Stimulated activated memory B cell treated with anti-CD40 and anti-IgM and Interleukin-4, amounts not matched to agents 10 μg/mL and 1 μg/mL and 100 μg/mL, for 72 hours (primary cell): ENCODE measurements around the gene BNC2.
"Not testable (repeated sequence)": the region's sequence is repeated elsewhere in the genome, so short reads cannot be mapped to it uniquely, and the experiment has no call there.

Experiments
- ATAC-seq: fragments of 150-1000 bp; cut with Tn5 transposase; 2 replicates; pipeline ENCODE4 v1.10.0; 2021
- H3K27ac Mint-ChIP-seq: one replicate; pipeline ENCODE4 v1.8.0; 2022; ENCODE audit warnings: mild to moderate bottlenecking, mixed read lengths
- H3K27me3 Mint-ChIP-seq: one replicate; pipeline ENCODE4 v1.8.0; 2022; ENCODE audit warnings: mixed read lengths
- H3K36me3 Mint-ChIP-seq: one replicate; pipeline ENCODE4 v1.8.0; 2022; ENCODE audit warnings: mixed read lengths
- H3K4me1 Mint-ChIP-seq: one replicate; pipeline ENCODE4 v1.8.0; 2022; ENCODE audit warnings: mixed read lengths
- H3K4me3 Mint-ChIP-seq: one replicate; pipeline ENCODE4 v1.8.0; 2022; ENCODE audit warnings: mild to moderate bottlenecking, moderate library complexity, mixed read lengths
- H3K9me3 Mint-ChIP-seq: one replicate; pipeline ENCODE4 v1.8.0; 2022; ENCODE audit warnings: mixed read lengths

The BNC2 gene, protein sequence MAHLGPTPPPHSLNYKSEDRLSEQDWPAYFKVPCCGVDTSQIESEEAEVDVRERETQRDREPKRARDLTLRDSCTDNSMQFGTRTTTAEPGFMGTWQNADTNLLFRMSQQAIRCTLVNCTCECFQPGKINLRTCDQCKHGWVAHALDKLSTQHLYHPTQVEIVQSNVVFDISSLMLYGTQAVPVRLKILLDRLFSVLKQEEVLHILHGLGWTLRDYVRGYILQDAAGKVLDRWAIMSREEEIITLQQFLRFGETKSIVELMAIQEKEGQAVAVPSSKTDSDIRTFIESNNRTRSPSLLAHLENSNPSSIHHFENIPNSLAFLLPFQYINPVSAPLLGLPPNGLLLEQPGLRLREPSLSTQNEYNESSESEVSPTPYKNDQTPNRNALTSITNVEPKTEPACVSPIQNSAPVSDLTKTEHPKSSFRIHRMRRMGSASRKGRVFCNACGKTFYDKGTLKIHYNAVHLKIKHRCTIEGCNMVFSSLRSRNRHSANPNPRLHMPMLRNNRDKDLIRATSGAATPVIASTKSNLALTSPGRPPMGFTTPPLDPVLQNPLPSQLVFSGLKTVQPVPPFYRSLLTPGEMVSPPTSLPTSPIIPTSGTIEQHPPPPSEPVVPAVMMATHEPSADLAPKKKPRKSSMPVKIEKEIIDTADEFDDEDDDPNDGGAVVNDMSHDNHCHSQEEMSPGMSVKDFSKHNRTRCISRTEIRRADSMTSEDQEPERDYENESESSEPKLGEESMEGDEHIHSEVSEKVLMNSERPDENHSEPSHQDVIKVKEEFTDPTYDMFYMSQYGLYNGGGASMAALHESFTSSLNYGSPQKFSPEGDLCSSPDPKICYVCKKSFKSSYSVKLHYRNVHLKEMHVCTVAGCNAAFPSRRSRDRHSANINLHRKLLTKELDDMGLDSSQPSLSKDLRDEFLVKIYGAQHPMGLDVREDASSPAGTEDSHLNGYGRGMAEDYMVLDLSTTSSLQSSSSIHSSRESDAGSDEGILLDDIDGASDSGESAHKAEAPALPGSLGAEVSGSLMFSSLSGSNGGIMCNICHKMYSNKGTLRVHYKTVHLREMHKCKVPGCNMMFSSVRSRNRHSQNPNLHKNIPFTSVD

DNA sequence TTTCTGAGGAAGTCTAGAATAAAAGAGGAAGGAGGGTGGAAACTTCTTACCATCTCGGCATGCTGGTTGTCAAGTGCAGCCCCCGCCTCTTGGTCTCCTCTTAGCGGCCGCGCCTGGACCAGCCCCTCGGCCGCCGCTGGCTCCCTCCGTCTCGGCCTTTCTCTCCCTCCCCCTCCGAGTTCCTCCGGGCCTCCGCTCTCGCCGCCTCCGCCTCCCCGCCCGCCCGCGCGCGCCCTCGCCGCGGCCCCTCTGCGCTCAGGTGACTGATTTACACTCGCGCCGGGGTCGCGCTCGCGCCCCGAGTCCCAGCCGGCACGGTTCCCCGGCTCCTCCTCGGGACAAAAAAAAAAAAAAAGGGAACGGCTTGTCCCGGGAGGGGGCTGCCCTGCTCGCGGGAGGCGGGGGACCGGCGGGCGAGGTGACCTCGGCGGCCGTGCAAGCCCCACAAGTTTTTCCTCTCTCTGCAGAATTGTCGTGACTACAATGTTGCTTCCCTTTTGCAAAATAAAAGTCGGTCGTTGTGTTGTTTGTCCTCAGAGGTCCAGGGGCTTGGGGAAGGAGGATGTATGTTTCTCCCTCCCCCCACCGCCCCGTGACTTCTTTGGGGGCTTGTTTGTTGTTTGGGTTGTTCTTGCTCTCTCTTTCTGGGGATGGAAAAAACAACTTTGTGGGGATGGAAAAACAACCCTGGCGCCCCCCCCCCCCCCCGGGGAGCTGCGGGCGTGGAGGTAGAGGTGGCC is at the start of gene BNC2:
TSS of gene BNC2 (minus strand) at position 75 of the 740 bp plus-strand sequence. CDS start at position 53, 22 bp downstream.
- no peaks in the 10 kb centered on the region for H3K4me1 Mint-ChIP-seq
- H3K9me3 Mint-ChIP-seq = peaks cover under 1% of the 10 kb centered on the region
- no peaks in the 10 kb centered on the region for H3K36me3 Mint-ChIP-seq
- ATAC-seq = peak; percentile 34
- H3K27ac Mint-ChIP-seq = no peak within 1 kb of the TSS
- peak within 1 kb of the TSS; percentile 57 for H3K4me3 Mint-ChIP-seq
- H3K27me3 Mint-ChIP-seq = peaks cover 39% of the 10 kb centered on the region

- Mint-ChIP-seq H3K4me3 (no peak overlapping the region), H3K36me3 (no peaks in the 10 kb centered on the region), H3K9me3 (peaks cover 6% of the 10 kb centered on the region), H3K4me1 (no peaks in the 10 kb centered on the region), H3K27me3 (no peaks in the 10 kb centered on the region), H3K27ac (no peak overlapping the region)
- ATAC-seq = no peak
Measured at GRCh38 chr9:16918920-16919319, 48.5 kb upstream of the BNC2 start.

DNA sequence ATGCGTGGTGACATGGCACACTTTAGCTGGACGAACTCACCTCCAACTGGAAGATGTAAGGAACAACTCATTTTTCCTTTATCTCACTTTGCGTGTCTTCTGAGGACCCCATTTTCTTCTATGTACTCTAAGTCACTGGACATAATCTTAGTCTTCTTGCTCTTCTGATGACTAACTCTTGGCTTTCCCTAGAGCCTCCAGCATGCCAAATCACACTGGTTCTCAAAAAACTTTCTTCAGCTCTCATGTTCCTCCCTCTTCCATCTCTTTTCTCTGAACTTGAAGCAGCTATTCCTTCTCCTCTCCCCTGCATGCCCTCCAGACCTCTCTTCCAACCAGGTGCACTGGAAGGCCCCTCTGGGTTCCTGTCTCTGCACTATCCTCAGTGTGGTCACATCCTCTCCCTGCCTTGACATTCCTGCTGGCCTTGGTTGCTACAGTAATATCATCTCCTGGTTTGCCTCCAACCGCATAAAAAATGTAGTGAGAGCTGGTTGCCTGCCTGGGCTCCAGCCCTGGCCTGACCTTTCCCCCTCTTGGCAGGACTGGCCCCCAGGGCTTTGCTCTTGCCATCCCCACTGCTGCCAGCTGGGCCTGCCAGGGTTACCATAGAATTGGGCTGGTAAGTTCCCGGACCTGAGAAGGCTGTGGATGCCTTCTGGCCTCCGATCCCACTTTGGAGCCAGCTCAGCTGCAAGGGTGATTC is 44.8 kb upstream of the BNC2 start:
- Mint-ChIP-seq H3K36me3 (no peaks in the 10 kb centered on the region), H3K4me3 (no peak overlapping the region), H3K9me3 (peaks cover 6% of the 10 kb centered on the region), H3K27me3 (no peaks in the 10 kb centered on the region), H3K4me1 (no peaks in the 10 kb centered on the region), H3K27ac (no peak overlapping the region)
- no peak for ATAC-seq

DNA sequence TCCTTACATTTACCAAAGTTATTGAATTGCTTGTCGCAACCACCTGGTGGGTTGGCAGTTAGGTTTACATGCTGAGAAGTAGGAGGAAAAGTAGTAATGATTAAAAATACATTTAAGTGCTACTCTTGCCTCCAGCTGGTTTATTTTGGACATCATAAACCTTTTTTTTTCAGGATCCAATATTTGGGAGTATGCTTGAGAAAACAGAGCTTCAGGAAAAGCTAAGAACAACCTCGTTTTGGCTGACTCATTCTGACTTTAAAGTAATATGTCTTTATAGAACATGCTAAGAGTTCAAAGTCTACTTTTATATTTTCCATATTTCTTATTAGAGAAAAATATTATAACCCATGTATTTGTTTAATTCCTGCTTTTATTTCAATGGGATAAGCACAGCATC is 41.7 kb upstream of the BNC2 start:
- Mint-ChIP-seq H3K4me1 (no peaks in the 10 kb centered on the region), H3K27me3 (no peaks in the 10 kb centered on the region), H3K36me3 (no peaks in the 10 kb centered on the region), H3K4me3 (no peak overlapping the region), H3K9me3 (peaks cover 4% of the 10 kb centered on the region), H3K27ac (no peak overlapping the region)
- ATAC-seq = no peak

- H3K4me1 Mint-ChIP-seq, H3K4me3 Mint-ChIP-seq, H3K27me3 Mint-ChIP-seq, H3K27ac Mint-ChIP-seq, H3K36me3 Mint-ChIP-seq, H3K9me3 Mint-ChIP-seq, ATAC-seq: not testable (repeated sequence)
Measured at GRCh38 chr9:16908206-16908605, 37.7 kb upstream of the BNC2 start.

DNA sequence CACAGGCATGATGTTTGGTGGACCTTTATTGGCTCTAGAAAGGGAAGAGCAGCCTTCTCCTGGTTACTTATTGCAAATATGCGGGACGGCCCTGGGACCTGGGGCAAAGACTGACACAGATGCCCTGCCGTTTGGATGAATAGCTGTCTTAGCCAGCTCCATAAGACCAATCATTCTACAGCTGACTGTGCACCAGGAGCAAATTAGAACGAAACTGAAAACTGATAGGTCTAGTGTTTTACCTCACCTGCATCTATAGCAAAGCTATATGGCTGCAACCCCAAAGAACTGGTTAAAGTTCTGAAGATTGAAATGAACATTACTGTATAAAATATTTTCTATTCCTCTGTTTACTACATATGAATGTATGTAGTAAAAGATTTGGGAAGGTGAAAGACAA is 34.2 kb upstream of the BNC2 start:
- H3K4me3 Mint-ChIP-seq = no peak overlapping the region
- no peak overlapping the region for H3K27ac Mint-ChIP-seq
- ATAC-seq = no peak
- H3K36me3 Mint-ChIP-seq = no peaks in the 10 kb centered on the region
- no peaks in the 10 kb centered on the region for H3K4me1 Mint-ChIP-seq
- H3K27me3 Mint-ChIP-seq = no peaks in the 10 kb centered on the region
- peaks cover 3% of the 10 kb centered on the region for H3K9me3 Mint-ChIP-seq

DNA sequence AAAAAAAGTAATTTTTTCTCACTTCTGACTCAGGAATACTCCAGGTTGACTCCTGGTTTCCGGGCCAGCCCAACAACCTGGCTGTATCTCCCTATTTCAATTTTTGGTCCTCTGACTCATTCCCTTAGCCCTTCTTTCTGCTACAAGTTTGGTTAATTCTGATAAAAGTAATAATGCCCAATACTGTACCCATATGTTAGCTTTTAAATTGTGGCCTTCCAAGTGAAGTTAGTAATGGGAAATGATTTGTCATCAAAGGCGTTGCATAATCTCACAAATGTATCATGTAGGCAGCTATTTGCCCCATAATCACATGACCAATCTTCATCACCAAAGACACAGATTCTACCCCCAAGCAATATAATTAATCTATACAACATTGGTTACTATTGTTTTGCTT is 31.1 kb upstream of the BNC2 start:
- H3K4me1 Mint-ChIP-seq = no peaks in the 10 kb centered on the region
- peaks cover 8% of the 10 kb centered on the region for H3K9me3 Mint-ChIP-seq
- H3K27me3 Mint-ChIP-seq = no peaks in the 10 kb centered on the region
- no peak for ATAC-seq
- no peak overlapping the region for H3K27ac Mint-ChIP-seq
- H3K4me3 Mint-ChIP-seq = no peak overlapping the region
- H3K36me3 Mint-ChIP-seq = no peaks in the 10 kb centered on the region

DNA sequence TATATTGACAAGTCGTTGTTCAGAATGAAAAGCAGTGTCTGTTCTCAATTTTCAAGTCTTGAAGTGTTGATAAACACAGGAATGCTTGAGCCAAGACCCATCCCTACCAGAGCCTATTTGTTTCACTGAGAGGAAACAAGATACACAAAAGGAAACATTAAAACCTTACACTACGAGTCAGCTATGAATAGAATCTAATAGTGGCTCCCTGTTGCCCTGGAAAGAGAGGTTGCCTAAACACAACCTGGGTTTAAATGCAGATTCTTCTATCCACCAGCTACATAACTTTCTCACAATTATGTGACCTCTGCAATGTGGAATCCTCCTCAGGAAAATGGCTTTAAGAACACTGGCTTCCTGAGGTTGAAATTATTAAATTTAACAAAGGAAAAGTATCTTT is 29.1 kb upstream of the BNC2 start:
- ATAC-seq = no peak
- H3K4me1 Mint-ChIP-seq = no peaks in the 10 kb centered on the region
- no peaks in the 10 kb centered on the region for H3K27me3 Mint-ChIP-seq
- no peak overlapping the region for H3K27ac Mint-ChIP-seq
- peaks cover 11% of the 10 kb centered on the region for H3K9me3 Mint-ChIP-seq
- no peaks in the 10 kb centered on the region for H3K36me3 Mint-ChIP-seq
- H3K4me3 Mint-ChIP-seq = no peak overlapping the region

GRCh38 chr9:16898464-16898863 is 28.0 kb upstream of the BNC2 start:
- H3K9me3 Mint-ChIP-seq = peaks cover 11% of the 10 kb centered on the region
- no peak for ATAC-seq
- H3K4me3 Mint-ChIP-seq = no peak overlapping the region
- no peak overlapping the region for H3K27ac Mint-ChIP-seq
- H3K27me3 Mint-ChIP-seq = no peaks in the 10 kb centered on the region
- no peaks in the 10 kb centered on the region for H3K36me3 Mint-ChIP-seq
- H3K4me1 Mint-ChIP-seq = no peaks in the 10 kb centered on the region

DNA sequence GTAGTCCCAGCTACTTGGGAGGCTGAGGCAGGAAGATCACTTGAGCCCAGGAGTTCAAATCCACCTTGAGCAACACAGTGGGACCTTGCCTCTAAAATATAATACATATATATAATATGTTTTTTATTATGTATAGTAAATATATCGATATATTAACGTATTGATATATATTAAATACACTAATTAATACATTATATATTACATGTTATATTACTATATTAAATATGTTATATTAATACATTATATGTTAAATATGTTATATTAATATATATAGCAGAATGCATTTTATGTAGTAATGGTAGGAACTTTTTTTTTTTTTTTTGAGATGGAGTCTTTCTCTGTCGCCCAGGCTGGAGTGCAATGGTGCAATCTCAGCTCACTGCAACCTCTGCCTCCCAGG is 18.1 kb upstream of the BNC2 start:
- no peaks in the 10 kb centered on the region for H3K27me3 Mint-ChIP-seq
- H3K36me3 Mint-ChIP-seq = no peaks in the 10 kb centered on the region
- H3K4me3 Mint-ChIP-seq = no peak overlapping the region
- no peak overlapping the region for H3K27ac Mint-ChIP-seq
- H3K4me1 Mint-ChIP-seq = no peaks in the 10 kb centered on the region
- peaks cover 2% of the 10 kb centered on the region for H3K9me3 Mint-ChIP-seq
- ATAC-seq = no peak

- Mint-ChIP-seq H3K4me3 (no peak overlapping the region), H3K27ac (no peak overlapping the region), H3K4me1 (no peaks in the 10 kb centered on the region), H3K9me3 (peaks cover 3% of the 10 kb centered on the region), H3K36me3 (no peaks in the 10 kb centered on the region), H3K27me3 (no peaks in the 10 kb centered on the region)
- no peak for ATAC-seq
Measured at GRCh38 chr9:16885931-16886330, 15.5 kb upstream of the BNC2 start.

- Mint-ChIP-seq H3K36me3 (no peaks in the 10 kb centered on the region), H3K27me3 (no peaks in the 10 kb centered on the region), H3K27ac (no peak overlapping the region), H3K4me3 (no peak overlapping the region), H3K9me3 (peaks cover 8% of the 10 kb centered on the region), H3K4me1 (no peaks in the 10 kb centered on the region)
- ATAC-seq = no peak
Measured at GRCh38 chr9:16884952-16885513, 14.6 kb upstream of the BNC2 start.

DNA sequence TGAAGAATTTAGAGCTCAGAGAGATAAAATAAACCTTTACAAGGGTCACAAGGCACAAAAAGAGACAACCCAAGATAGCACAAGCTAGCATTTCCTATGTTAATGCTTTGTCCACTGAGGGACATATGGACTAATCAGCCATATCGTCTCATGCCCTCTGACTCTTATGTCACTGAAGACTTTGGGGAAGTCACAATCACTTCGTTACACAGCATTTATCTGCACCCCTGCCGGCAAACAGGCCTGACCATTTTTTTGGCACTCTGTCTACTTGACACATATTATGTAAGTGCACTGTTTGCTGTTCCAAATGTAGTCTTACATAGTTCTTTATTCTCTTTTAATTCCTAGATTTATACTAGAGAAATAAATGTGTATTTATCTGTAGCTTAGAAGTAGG is 13.9 kb upstream of the BNC2 start:
- Mint-ChIP-seq H3K36me3 (no peaks in the 10 kb centered on the region), H3K27me3 (no peaks in the 10 kb centered on the region), H3K9me3 (peaks cover 8% of the 10 kb centered on the region), H3K4me3 (no peak overlapping the region), H3K27ac (no peak overlapping the region), H3K4me1 (no peaks in the 10 kb centered on the region)
- ATAC-seq = no peak

GRCh38 chr9:16883586-16883985 is 13.1 kb upstream of the BNC2 start:
- Mint-ChIP-seq H3K4me3 (no peak overlapping the region), H3K9me3 (peaks cover 8% of the 10 kb centered on the region), H3K4me1 (no peaks in the 10 kb centered on the region), H3K27me3 (no peaks in the 10 kb centered on the region), H3K36me3 (no peaks in the 10 kb centered on the region), H3K27ac (no peak overlapping the region)
- no peak for ATAC-seq
